Transverse colon (tissue), 4 donors: Measurements from ENCODE around the gene MTHFS. TPM values are rescaled to one million over a fixed set of nuclear protein-coding genes. Genes with fewer than 3 reads are reported as not detected.

Experiments used
- DNase-seq: peaks from one replicate; pipeline ENCODE4 v3.0.0-alpha.2; 2019
- H3K27ac ChIP-seq, 4 donors: fragments of 200-600 bp; sonication (generic); 2 replicates each; pipeline ENCODE4 v1.5.1; 2016 to 2018; ENCODE audit warnings: inconsistent platforms in 4 of 4
- H3K27me3 ChIP-seq: fragments of 200-600 bp; sonication (generic); 2 replicates; pipeline ENCODE4 v1.5.1; 2017; ENCODE audit warnings: inconsistent platforms
- H3K36me3 ChIP-seq, 4 donors: fragments of 200-600 bp; sonication (generic); 2 replicates each; pipeline ENCODE4 v1.5.1; 2017 to 2019; ENCODE audit warnings: inconsistent platforms in 4 of 4
- H3K4me1 ChIP-seq, 4 donors: fragments of 200-600 bp; sonication (generic); 2 replicates each; pipeline ENCODE4 v1.5.1; 2017 to 2020; ENCODE audit warnings: inconsistent platforms in 4 of 4
- H3K4me3 ChIP-seq, 4 donors: fragments of 200-600 bp; sonication (generic); 1 replicate in 1 of 4; 2 replicates in 3 of 4; pipeline versions ENCODE4 v1.5.1 to v1.6.1; 2017 to 2019; ENCODE audit warnings: inconsistent platforms in 4 of 4
- H3K9me3 ChIP-seq, 2 donors: fragments of 200-600 bp; sonication (generic); 2 replicates each; pipeline ENCODE4 v1.5.1; 2017 to 2019; ENCODE audit warnings: inconsistent platforms in 2 of 2
- CTCF ChIP-seq, 5 experiments: fragments of 200-600 bp in 3 of 5; fragments of 450-650 bp in 2 of 5; sonication (generic) in 3 of 5; IDR thresholded peaks; 1 replicate in 2 of 5; 2 replicates in 3 of 5; pipeline ENCODE4 v1.5.1; 2016 to 2017; ENCODE audit warnings: antibody characterized with exemption in 5 of 5, inconsistent platforms in 3 of 5, mild to moderate bottlenecking in 2 of 5, moderate library complexity in 1 of 5
- EP300 ChIP-seq: sonication (generic); formaldehyde crosslinking; IDR thresholded peaks from one replicate; pipeline ENCODE4 v1.6.1; 2017; ENCODE audit warnings: antibody characterized with exemption, low read depth
- POLR2A ChIP-seq: fragments of 450-650 bp; IDR thresholded peaks from one replicate; pipeline ENCODE4 v1.6.1; 2016; ENCODE audit warnings: antibody characterized with exemption, mild to moderate bottlenecking, moderate library complexity
- POLR2AphosphoS5 ChIP-seq, 3 donors: sonication (generic); formaldehyde crosslinking; IDR thresholded peaks; one replicate each; pipeline ENCODE4 v1.6.1; 2016; ENCODE audit warnings: antibody characterized with exemption in 3 of 3
- WGBS, 2 donors: methylation state at CpG; one replicate each; pipeline ENCODE4 v1.1.5; 2018; ENCODE audit warnings: low coverage in 1 of 2; 5-methylcytosine and 5-hydroxymethylcytosine counted together
- in situ Hi-C, 4 donors: fragments of 200-750 bp; cut with MboI; loops; one replicate each; pipeline versions ENCODE4 v1.15.0 to v1.15.1; 2017; ENCODE audit warnings: low sequenced_read_pairs in 3 of 4, low pct_ligation_motif_present in 1 of 4, low pct_unique_long_range_greater_than_20kb in 1 of 4
- intact Hi-C: fragments of 100-400 bp; cut with DNase I; formaldehyde crosslinking; loops from one replicate; pipeline ENCODE4 v1.15.1; 2023; ENCODE audit warnings: low total_unique reads
- total RNA-seq, 4 donors: library from RNA; depleted of rRNA; stranded (reverse); fragments of >200 nt; gene quantifications; one replicate each; pipeline ENCODE4 v1.1.0, GENCODE V29; 2016

The MTHFS gene
- total RNA-seq, 4 donors from 2014 or later = 22.1 to 28.7 (median 26.9) TPM; not detected in 1

- TF ChIP-seq POLR2A (no peak), EP300 (no peak)
- WGBS, 2 donors = 84 to 93% methylated on average over 8 to 14 of the region's 14 CpGs
- Histone ChIP-seq H3K9me3 (no peaks in the 10 kb centered on the region), H3K4me3 (no peak overlapping the region), H3K4me1 (no peaks in the 10 kb centered on the region), H3K27ac (no peak overlapping the region), H3K36me3 (no peaks in the 10 kb centered on the region), H3K27me3 (no peaks in the 10 kb centered on the region)
- intact Hi-C loops (no loop called here), in situ Hi-C loops (no loop called here)
- no peak for DNase-seq
These were observed 66.9 kb downstream of the MTHFS start for GRCh38 chr15:79829950-79830349.

GRCh38 chr15:79828447-79828846 is 68.4 kb downstream of the MTHFS start:
- Histone ChIP-seq H3K27me3 (no peaks in the 10 kb centered on the region), H3K4me3 (no peak overlapping the region), H3K4me1 (no peaks in the 10 kb centered on the region), H3K9me3 (no peaks in the 10 kb centered on the region), H3K36me3 (no peaks in the 10 kb centered on the region), H3K27ac (no peak overlapping the region)
- intact Hi-C loops = no loop called here
- in situ Hi-C loops = no loop called here
- DNase-seq = no peak
- TF ChIP-seq POLR2A (no peak), POLR2AphosphoS5 (IDR thresholded peaks at IDR 0.05) (no peak), CTCF (IDR thresholded peaks at IDR 0.05) (no peak), EP300 (no peak)

GRCh38 chr15:79826800-79827199 is 70.0 kb downstream of the MTHFS start:
- Histone ChIP-seq H3K27ac (no peak overlapping the region), H3K27me3 (no peaks in the 10 kb centered on the region), H3K4me3 (no peak overlapping the region), H3K36me3 (no peaks in the 10 kb centered on the region), H3K9me3 (no peaks in the 10 kb centered on the region), H3K4me1 (no peaks in the 10 kb centered on the region)
- intact Hi-C loops = no loop called here
- no peak for TF ChIP-seq POLR2AphosphoS5 (IDR thresholded peaks at IDR 0.05)
- TF ChIP-seq POLR2A = no peak
- no peak for TF ChIP-seq CTCF (IDR thresholded peaks at IDR 0.05)
- no peak for TF ChIP-seq EP300
- WGBS, 2 donors = 68 to 78% methylated on average over 1 of the region's 1 CpG
- no peak for DNase-seq
- in situ Hi-C loops = no loop called here

- 75% methylated on average over 5 to 9 of the region's 9 CpGs for WGBS, 2 donors
- Histone ChIP-seq H3K9me3 (no peaks in the 10 kb centered on the region), H3K36me3 (no peaks in the 10 kb centered on the region), H3K27ac (no peak overlapping the region), H3K4me1 (no peaks in the 10 kb centered on the region), H3K27me3 (no peaks in the 10 kb centered on the region), H3K4me3 (no peak overlapping the region)
- no peak for TF ChIP-seq POLR2A
- DNase-seq = no peak
- intact Hi-C loops (no loop called here), in situ Hi-C loops (no loop called here)
These were observed 72.6 kb downstream of the MTHFS start for GRCh38 chr15:79824136-79824701.

- in situ Hi-C loops = no loop called here
- H3K9me3 ChIP-seq = no peaks in the 10 kb centered on the region
- intact Hi-C loops = no loop called here
These were observed 76.0 kb downstream of the MTHFS start for GRCh38 chr15:79820820-79821219.

More at GRCh38 chr15:79820820-79821219, 76.0 kb downstream of the MTHFS start:
- DNase-seq = no peak
- TF ChIP-seq CTCF (IDR thresholded peaks at IDR 0.05) = no peak
- no peak for TF ChIP-seq EP300
- no peak for TF ChIP-seq POLR2A
- TF ChIP-seq POLR2AphosphoS5 (IDR thresholded peaks at IDR 0.05) = no peak
- Histone ChIP-seq H3K4me3 (no peak overlapping the region), H3K27ac (no peak overlapping the region), H3K27me3 (no peaks in the 10 kb centered on the region), H3K36me3 (no peaks in the 10 kb centered on the region), H3K4me1 (no peaks in the 10 kb centered on the region)
- 89 to 90% methylated on average over 2 of the region's 2 CpGs for WGBS, 2 donors
